Measurements from ENCODE around the gene DXO.
"Not testable (repeated sequence)": the region's sequence is repeated elsewhere in the genome, so short reads cannot be mapped to it uniquely, and the experiment has no call there.

DNA sequence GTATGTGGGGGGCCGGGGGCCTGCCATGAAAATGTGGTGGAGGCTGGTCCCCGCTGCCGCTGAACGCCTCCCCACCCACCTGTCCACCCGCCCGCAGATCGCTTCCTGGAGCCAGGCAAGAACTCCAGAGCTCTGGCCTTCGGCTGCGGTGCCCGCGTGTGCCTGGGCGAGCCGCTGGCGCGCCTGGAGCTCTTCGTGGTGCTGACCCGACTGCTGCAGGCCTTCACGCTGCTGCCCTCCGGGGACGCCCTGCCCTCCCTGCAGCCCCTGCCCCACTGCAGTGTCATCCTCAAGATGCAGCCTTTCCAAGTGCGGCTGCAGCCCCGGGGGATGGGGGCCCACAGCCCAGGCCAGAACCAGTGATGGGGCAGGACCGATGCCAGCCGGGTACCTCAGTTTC lies 36.1 kb upstream of the DXO start:
- not testable (repeated sequence) for TF ChIP-seq RCOR1 (IDR thresholded peaks at IDR 0.05; ENCODE audit: insufficient replicate concordance, low read length); FOS (IDR thresholded peaks at IDR 0.05; ENCODE audit: low read depth, low read length); CTCF (conservative IDR thresholded peaks at IDR 0.05; ENCODE audit: low read depth, low read length); CEBPB (IDR thresholded peaks at IDR 0.05; ENCODE audit: low read depth, low read length); POLR2A (IDR thresholded peaks at IDR 0.05; ENCODE audit: low read depth, low read length); BHLHE40 (IDR thresholded peaks at IDR 0.05; ENCODE audit: low read depth, low read length)
